Endothelial cell (in vitro differentiated cells): ENCODE data around the gene ROBO2. TPM values are rescaled to one million over a fixed set of nuclear protein-coding genes. Genes with fewer than 3 reads are reported as not detected.

Experiments
- DNase-seq: peaks from one replicate; pipeline ENCODE4 v3.0.0; 2021; ENCODE audit warnings: low spot score
- H3K27ac Mint-ChIP-seq: one replicate; pipeline ENCODE4 v1.8.0; 2021; ENCODE audit warnings: mixed read lengths, inconsistent platforms; ENCODE audit not compliant: unreplicated experiment
- H3K27me3 Mint-ChIP-seq: one replicate; pipeline ENCODE4 v1.8.0; 2021; ENCODE audit warnings: mild to moderate bottlenecking, moderate library complexity, mixed read lengths, inconsistent platforms; ENCODE audit not compliant: unreplicated experiment
- H3K36me3 Mint-ChIP-seq: one replicate; pipeline ENCODE4 v1.8.0; 2021; ENCODE audit warnings: mild to moderate bottlenecking, low read depth, mixed read lengths, inconsistent platforms; ENCODE audit not compliant: unreplicated experiment
- H3K4me1 Mint-ChIP-seq: one replicate; pipeline ENCODE4 v1.8.0; 2021; ENCODE audit warnings: mild to moderate bottlenecking, mixed read lengths, inconsistent platforms; ENCODE audit not compliant: unreplicated experiment
- H3K4me3 Mint-ChIP-seq: one replicate; pipeline ENCODE4 v1.8.0; 2021; ENCODE audit warnings: mild to moderate bottlenecking, mixed read lengths, inconsistent platforms; ENCODE audit not compliant: unreplicated experiment
- H3K9me3 Mint-ChIP-seq: one replicate; pipeline ENCODE4 v1.8.0; 2021; ENCODE audit warnings: mixed read lengths, inconsistent platforms; ENCODE audit not compliant: unreplicated experiment
- total RNA-seq: library from RNA; stranded (reverse); fragmentation: NEBNext Ultra II Directional; extraction: Animal tissue kit (Norgen Biotek cat#: 25700); gene quantifications from one replicate; pipeline ENCODE4 v1.2.1, GENCODE V29; 2021; ENCODE audit not compliant: unreplicated experiment
- TF ChIP-seq, protein P1 (sequence below): fragments of 200-600 bp; sonication (generic); IDR thresholded peaks from one replicate; pipeline ENCODE4 v1.5.0; 2021; ENCODE audit warnings: antibody characterized with exemption; ENCODE audit not compliant: unreplicated experiment

ROBO2 gene
- total RNA-seq, 1 donor from 2014 or later: 2.5 TPM

DNA sequence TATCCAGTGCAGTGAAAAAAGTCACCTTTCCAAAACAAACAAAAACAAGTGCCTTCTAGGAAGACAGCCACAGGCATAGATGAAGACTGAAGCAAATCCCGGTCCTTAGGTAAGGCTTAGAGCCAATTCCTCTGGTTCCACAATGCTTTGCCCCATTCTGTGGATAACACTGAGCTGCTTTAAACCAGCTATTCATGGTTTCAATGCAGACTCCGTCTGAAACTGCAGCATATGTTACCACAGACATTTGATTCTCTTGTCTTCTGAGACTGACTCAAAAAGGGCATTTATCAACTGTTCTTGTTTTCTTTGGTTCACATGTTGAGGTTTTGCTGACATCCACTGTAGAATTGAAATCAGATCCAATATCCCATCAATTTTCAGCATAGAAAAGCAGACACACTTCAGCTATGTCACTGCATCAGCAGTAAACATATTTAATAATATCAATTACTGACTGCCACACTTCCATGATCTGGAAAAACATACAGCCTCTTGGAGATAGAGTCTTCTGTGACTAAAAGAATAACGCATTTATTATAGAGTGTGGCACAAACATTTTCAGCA lies 659.3 kb downstream of the ROBO2 start:
- DNase-seq: no peak
- Mint-ChIP-seq H3K27ac (no peak overlapping the region), H3K4me1 (no peaks in the 10 kb centered on the region), H3K27me3 (peaks cover 2% of the 10 kb centered on the region), H3K9me3 (no peaks in the 10 kb centered on the region), H3K36me3 (no peaks in the 10 kb centered on the region), H3K4me3 (no peak overlapping the region)
- TF ChIP-seq, protein P1, sequence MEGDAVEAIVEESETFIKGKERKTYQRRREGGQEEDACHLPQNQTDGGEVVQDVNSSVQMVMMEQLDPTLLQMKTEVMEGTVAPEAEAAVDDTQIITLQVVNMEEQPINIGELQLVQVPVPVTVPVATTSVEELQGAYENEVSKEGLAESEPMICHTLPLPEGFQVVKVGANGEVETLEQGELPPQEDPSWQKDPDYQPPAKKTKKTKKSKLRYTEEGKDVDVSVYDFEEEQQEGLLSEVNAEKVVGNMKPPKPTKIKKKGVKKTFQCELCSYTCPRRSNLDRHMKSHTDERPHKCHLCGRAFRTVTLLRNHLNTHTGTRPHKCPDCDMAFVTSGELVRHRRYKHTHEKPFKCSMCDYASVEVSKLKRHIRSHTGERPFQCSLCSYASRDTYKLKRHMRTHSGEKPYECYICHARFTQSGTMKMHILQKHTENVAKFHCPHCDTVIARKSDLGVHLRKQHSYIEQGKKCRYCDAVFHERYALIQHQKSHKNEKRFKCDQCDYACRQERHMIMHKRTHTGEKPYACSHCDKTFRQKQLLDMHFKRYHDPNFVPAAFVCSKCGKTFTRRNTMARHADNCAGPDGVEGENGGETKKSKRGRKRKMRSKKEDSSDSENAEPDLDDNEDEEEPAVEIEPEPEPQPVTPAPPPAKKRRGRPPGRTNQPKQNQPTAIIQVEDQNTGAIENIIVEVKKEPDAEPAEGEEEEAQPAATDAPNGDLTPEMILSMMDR: no peak
